ENCODE measurements around the gene DDTL. TPM values are rescaled to one million over a fixed set of nuclear protein-coding genes. Genes with fewer than 3 reads are reported as not detected.

DDTL gene
- total RNA-seq, 1 experiment from 2014 or later: 0.51 TPM

GRCh38 chr22:24006207-24006913 lies 39.7 kb downstream of the DDTL start:
- DNase-seq (ENCODE audit: low spot score): no peak

- DNase-seq (ENCODE audit: low spot score): no peak
Measured at GRCh38 chr22:24006914-24007214, 40.2 kb downstream of the DDTL start.

- no peak for DNase-seq (ENCODE audit: low spot score)
Measured at GRCh38 chr22:24007253-24008021, 40.7 kb downstream of the DDTL start.

- no peak for DNase-seq (ENCODE audit: low spot score)
Measured at GRCh38 chr22:24008022-24008283, 41.3 kb downstream of the DDTL start.

GRCh38 chr22:24008381-24009226 lies 41.9 kb downstream of the DDTL start:
- no peak for DNase-seq (ENCODE audit: low spot score)

GRCh38 chr22:24009227-24010017 lies 42.7 kb downstream of the DDTL start:
- DNase-seq (ENCODE audit: low spot score): no peak

- no peak for DNase-seq (ENCODE audit: low spot score)
Measured at GRCh38 chr22:24010018-24010391, 43.3 kb downstream of the DDTL start.

GRCh38 chr22:24011735-24012068 lies 45.0 kb downstream of the DDTL start:
- peak; percentile 25 for DNase-seq (ENCODE audit: low spot score)

- DNase-seq (ENCODE audit: low spot score): no peak
Measured at GRCh38 chr22:24016156-24016555, 49.5 kb downstream of the DDTL start.

- no peak for DNase-seq (ENCODE audit: low spot score)
Measured at GRCh38 chr22:24021304-24021703, 54.6 kb downstream of the DDTL start.

Other genes with a start within 250 kb of the DDTL start
- 1.4 and 1.5 TPM in 2 replicates for gene ZNF70, start 215.8 kb upstream of the DDTL start, total RNA-seq (2014; rRNA removed; shearing (Covaris generic))
- gene VPREB3, start 212.5 kb upstream of the DDTL start, total RNA-seq (2014; rRNA removed; shearing (Covaris generic)): not detected in 2 replicates
- gene C22orf15, start 203.9 kb upstream of the DDTL start, total RNA-seq (2014; rRNA removed; shearing (Covaris generic)): not detected in 2 replicates
- gene CHCHD10, start 198.9 kb upstream of the DDTL start, total RNA-seq (2014; rRNA removed; shearing (Covaris generic)): 32.9 and 53.4 TPM in 2 replicates
- gene MMP11, start 194.0 kb upstream of the DDTL start, total RNA-seq (2014; rRNA removed; shearing (Covaris generic)): 0.18 and 0.89 TPM in 2 replicates
- 67.6 and 107 TPM in 2 replicates for gene SMARCB1, start 179.9 kb upstream of the DDTL start, total RNA-seq (2014; rRNA removed; shearing (Covaris generic))
- gene DERL3, start 127.9 kb upstream of the DDTL start, total RNA-seq (2014; rRNA removed; shearing (Covaris generic)): 0.79 and 0.91 TPM in 2 replicates
- 7.7 and 9.7 TPM in 2 replicates for gene SLC2A11, start 109.0 kb upstream of the DDTL start, total RNA-seq (2014; rRNA removed; shearing (Covaris generic))
- gene MIF, start 72.5 kb upstream of the DDTL start, total RNA-seq (2014; rRNA removed; shearing (Covaris generic)): 875 and 977 TPM in 2 replicates
- 0.70 and 0.89 TPM in 2 replicates for gene GSTT2B, start 5.7 kb upstream of the DDTL start, total RNA-seq (2014; rRNA removed; shearing (Covaris generic))
- 326 and 334 TPM in 2 replicates for gene DDT, start 7.6 kb downstream of the DDTL start, total RNA-seq (2014; rRNA removed; shearing (Covaris generic))
- 0.15 TPM in 1 of 2 replicates, not detected in the other for gene GSTT2, start 13.2 kb downstream of the DDTL start, total RNA-seq (2014; rRNA removed; shearing (Covaris generic))
- not detected in 2 replicates for gene GSTT4, start 38.6 kb downstream of the DDTL start, total RNA-seq (2014; rRNA removed; shearing (Covaris generic))
- 37.1 and 51.2 TPM in 2 replicates for gene CABIN1, start 44.4 kb downstream of the DDTL start, total RNA-seq (2014; rRNA removed; shearing (Covaris generic))
- gene SUSD2, start 214.6 kb downstream of the DDTL start, total RNA-seq (2014; rRNA removed; shearing (Covaris generic)): 1.1 and 1.2 TPM in 2 replicates

All from HT-29 (cell line).